HG02571 (cell line): Measurements from ENCODE around the gene MIXL1.
"Not testable (repeated sequence)": the region's sequence is repeated elsewhere in the genome, so short reads cannot be mapped to it uniquely, and the experiment has no call there.

Source experiments
- ATAC-seq: cut with Tn5 transposase; IDR thresholded peaks from one replicate; pipeline ENCODE4 v1.9.1; 2021; ENCODE audit warnings: mild to moderate bottlenecking, moderate library complexity; ENCODE audit not compliant: unreplicated experiment

MIXL1 gene

DNA sequence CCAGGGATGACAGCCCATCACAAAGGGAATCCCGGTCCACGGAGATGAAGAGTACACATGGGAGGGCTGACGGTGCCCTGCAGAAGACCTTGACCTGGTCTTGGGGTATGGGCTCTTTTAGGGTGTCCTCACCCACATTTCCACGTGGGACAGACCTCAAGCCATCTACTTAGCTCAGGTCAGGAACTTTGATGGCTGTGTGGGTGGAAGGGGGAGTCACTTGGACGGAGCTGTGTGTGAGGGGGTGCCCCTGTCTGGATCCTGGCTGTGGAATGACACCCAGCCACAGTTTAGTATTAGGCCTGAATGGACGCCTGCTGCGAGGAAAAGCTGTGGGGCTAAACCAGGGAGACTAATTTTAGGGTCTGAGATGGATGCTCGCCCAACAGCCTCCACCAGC is 10.9 kb upstream of the MIXL1 start:
- ATAC-seq, result no peak

DNA sequence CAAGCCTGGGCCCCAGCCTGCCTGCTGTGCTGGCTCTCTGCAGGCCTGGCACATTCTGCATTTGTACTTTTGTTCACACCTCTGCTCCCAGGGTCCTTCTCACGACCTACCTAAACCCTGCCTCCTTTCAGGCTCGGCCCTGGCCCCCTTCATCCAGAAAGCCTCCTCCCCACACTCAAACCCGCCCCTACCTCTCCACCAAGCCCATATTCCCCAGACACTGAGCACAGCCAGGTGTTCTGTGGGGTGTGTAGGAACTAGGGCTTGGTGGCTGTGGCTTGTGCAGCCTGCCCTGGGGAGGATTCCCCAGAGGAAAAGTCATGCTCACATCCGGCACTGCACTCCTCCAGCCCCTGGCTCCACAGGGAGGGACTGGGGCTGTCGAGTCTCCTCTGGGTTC is 8.2 kb upstream of the MIXL1 start:
- ATAC-seq, result no peak

DNA sequence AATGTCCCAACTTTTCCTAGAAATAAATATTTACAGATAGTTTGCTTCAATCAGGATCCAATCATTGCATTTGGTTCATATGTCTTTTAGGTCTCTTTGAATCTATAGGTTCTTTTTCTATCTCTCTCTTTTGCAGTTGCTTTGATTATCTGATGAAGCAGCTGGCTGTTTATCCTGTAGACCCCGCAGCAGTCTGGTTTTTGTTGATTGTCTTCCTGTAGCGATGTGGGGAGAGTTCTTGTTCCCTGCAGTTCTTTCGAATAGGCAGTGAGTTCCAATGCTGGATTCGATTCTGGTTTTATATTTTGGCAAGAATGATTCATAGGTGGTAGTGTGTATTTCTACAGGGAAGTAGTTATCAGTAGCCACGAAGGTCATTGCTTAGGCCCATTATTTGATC is 7.4 kb upstream of the MIXL1 start:
- ATAC-seq, result no peak

DNA sequence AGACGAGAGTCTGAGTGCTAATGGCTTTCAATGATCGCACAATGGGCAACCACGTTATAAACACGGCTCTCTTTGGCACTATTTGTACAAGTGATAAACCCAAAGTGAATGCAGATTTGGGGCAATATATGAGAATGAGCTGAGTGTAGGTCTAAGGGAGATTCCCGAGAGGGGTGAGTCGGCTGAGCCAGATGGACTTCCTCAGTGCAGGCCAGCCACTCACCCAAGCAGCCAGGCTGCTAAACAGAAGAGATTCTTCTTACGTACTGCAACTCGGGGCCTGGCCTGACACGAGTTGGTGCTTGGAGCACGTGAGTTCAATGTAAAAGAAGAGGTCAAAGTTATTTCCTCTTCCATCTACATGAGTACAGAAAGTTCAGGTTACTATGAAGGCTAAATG is 6.2 kb upstream of the MIXL1 start:
- ATAC-seq, result no peak

DNA sequence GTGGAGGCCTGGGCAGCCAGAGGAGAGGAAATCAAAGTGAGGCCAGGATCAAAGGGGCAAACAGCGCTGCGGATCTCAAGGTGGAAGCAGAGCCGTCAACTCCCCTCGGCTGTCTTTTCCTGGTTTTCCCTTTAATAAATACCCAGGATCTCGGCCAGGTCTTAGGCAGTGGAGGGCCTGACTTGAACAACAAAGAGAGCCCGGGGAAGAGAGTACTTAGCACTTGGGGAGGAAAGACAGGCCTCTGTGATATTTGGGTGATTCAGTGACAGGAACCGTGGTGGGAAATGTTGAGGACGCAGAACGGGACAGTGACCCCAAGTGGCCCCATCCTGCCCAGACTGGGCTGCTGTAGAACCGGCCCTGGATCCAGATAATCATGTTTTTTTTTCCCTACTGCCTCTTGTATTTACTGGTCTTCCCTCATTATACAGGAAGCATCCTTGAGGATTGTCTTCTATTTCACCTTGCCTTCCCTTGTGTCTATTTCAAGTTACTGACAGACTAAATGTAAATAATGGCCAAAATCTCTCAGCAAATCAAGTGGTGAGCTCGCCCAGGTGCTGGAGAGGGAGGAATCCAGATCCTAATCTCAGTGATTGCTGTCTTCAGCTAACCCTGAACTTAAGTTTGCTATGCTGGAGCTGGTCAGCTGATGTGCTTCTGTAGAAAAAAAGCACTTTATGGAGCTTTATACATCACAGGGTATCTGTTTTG is 2.8 kb upstream of the MIXL1 start:
- no peak for ATAC-seq

DNA sequence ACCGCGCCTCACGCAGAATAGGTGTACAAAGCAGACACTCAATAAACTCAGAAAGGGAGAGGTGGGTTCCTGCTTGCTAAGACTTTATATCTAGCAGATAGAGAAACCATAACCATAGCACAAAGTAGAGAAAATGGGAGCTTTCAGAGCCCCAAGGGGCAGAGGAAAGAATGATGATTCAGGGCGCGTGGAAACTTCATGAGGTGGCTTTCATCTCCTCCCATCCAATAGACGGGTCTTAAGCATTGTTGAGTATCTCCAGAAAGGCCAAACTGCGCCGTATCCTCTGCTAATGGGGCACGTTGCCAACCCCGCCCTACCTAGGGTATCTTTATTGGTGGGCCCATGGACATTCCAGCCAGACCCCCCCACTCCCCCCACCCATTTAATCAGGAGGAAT is 778 bp upstream of the MIXL1 start:
- no peak for ATAC-seq

DNA sequence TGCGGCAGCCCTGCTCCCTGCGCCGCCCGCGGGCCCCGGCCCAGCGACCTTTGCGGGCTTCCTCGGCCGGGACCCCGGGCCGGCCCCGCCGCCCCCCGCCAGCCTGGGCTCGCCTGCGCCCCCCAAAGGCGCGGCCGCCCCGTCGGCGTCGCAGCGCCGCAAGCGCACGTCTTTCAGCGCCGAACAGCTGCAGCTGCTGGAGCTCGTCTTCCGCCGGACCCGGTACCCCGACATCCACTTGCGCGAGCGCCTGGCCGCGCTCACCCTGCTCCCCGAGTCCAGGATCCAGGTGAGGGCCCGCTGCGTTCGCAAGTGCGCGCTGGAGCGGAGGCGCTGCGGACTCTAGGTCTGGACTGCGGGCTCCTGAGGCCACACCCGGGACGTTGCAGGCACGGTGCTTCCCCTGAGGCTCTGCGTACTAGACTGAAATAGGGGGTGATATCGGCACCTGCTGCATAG is 351 bp downstream of the MIXL1 start:
- peak; percentile 74 for ATAC-seq

DNA sequence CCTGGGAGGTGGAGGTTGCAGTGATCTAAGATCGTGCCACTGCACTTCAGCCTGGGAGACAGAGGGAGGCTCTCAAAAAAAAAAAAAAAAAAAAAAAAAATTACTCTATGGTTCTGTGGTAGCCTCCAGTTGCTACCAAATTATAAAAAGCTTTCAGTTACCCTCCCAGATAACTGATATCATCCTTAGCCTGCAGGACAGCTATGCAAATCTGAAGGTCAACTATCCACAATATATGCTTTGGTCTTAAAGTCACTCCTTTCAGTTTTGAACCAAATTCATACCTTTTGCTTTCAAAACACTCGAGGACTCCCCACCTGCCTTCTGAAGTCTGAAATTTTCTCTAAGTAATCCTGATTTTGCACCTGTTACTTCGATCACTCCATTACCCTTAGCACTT is 3.1 kb downstream of the MIXL1 start:
- no peak for ATAC-seq

DNA sequence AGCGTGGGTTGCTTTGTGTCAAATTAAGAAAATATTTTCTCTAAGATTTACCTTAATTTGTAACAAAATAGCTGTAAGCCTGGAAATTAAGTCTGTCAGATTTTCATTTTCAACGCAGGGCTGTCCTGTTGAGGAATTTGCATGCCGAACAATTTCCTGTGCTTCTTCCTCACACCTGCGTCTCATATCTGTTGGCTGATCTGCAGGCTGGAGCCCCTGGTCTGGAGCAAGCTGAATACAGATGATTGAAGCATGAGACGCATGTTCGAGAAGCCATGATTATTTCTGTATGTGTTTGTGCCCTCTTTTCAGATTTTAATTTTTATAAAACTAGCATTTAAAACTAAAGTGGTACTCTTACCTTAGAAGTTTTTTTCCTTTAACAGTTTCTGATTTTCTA is 9.8 kb downstream of the MIXL1 start:
- ATAC-seq, result no peak

DNA sequence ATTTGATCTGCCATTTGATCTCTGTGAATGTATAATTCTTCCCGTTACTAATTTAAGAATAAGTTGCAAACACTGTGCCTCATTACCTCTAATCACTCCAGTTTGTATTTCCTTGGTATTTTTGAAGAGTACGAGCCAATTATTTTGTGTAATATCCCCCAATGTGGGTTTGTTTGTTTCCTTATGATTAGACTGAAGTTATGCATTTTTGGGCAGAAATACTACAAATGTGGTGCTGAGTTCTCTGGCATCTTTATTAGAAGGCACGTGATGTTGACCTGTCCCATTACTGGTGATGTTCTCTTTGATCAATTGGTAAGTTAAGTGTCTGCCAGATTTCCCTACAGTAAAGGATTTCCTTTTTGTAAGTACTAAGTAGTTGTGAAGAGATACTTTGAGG is 10.3 kb downstream of the MIXL1 start:
- no peak for ATAC-seq

DNA sequence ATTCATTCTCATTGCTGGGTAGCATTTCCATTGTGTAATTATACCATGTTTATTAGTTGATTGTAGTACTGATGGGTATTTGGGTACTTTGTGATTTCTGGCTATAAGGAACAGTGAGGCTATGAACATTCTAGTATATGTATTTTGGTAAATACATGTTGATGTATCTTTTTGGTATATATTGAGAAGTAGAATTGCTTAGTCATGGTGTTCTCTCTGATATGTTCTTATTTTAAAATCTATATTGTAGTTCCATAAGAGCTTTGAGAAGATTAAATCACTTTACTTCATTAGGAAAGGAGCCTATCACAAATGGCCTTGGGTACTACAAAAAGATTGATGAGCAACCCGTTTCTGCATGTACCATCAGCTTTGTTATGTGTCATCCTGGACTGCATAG is 13.4 kb downstream of the MIXL1 start:
- ATAC-seq, result no peak

DNA sequence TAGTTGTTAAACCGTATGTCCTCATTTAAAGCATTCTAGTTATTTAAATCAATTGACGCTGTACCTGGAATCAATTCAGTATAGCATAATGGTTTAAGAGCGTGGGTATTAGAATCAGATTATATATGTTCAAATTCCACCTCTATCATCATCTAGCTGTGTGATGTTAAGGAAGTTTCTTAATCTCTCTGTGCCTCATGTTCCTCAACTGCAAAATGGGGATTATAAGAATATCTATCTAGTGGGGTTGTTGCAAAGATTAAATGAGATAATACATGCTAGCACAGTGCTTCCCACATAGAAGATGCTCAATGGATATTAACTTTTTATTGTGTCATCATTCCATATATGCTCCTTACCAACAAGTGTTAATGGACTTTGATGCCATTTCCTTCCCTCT is 16.0 kb downstream of the MIXL1 start:
- no peak for ATAC-seq

DNA sequence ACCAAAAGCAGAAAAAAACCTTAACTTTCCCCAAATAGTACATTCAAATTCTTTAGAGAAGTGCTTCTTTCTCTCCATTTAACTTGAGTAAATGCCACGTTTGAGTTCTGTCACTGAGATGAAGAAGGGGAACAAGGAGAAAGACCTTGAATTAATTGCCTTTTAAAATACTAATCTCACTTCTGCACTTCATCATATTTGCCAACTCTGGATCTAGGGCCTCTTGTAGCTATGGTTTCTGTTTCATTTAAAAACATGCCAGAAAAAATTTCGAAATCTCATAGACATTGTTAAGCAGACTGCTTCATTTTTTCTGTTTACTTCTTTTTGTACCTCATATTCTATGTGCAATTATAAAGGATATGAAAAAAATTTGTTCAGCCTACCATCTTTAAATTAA is 24.6 kb downstream of the MIXL1 start:
- no peak for ATAC-seq

DNA sequence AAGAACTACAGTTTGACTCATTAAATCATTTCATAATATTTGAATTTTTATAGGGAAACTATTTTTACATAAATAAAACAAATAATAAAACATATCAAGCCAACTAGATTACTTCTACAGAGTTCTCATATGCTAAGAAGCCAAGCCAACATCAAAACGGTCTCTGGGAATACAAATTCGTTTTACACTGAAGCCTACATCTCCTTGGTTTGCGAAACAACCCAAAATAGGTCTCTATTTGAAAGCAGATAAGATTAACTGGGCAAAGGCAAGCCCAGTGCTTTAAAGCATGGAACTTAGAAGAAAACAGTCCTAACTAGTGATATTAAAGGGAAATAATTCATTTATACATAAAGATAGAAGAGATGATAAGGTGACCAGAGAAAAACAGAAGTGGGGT is 25.3 kb downstream of the MIXL1 start:
- no peak for ATAC-seq

DNA sequence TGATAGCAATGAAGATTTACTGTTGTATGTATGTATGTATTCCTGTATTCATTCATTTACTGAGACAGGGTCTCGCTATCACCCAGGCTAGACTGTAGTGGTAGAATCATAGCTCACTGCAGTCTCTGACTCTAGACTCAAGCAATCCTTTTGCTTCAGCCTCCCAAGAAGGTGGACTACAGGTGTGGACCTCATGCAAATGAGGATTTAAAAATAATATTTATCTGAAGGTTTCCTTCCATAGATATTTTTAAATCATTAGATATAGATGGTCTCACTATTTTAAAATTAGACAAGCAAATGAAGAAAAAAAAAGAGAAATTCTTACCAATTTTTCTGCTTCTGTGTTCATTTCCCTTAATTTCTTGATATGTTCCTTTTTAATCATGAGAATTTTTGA is 27.0 kb downstream of the MIXL1 start:
- ATAC-seq, result no peak

DNA sequence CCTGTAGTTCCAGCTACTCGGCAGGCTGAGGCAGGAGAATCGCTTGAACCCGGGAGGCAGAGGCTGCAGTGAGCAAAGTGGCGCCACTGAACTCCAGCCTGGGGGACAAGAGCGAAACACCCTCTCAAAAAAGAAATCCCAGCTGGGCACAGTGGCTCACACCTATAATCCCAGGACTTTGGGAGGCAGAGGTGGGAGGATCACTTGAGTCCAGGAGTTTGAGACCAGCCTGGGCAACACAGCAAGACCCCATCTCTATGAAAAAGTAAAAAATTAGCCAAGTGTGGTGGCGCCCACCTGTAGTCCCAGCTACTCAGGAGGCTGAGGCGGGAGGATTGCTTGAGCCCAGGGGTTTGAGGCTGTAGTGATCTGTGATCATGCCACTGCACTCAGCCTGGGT is 29.4 kb downstream of the MIXL1 start:
- not testable (repeated sequence) for ATAC-seq

DNA sequence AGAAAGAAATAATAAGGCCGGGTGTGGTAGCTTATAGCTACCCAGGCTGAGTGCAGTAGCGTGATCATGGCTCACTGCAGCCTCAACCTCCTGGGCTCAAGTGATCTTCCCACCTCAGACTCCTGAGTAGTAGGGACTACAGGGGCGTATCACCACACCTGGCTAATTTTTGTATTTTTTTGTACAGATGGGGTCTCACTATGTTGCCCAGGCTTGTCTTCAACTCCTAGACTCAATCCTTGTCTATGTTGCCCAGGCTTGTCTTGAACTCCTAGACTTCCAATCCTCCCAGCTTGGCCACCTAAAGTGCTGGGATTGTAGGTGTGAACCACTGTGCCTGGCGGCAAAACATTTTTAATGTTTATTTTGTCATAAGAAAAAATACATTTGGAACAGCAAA is 30.5 kb downstream of the MIXL1 start:
- ATAC-seq, result no peak

DNA sequence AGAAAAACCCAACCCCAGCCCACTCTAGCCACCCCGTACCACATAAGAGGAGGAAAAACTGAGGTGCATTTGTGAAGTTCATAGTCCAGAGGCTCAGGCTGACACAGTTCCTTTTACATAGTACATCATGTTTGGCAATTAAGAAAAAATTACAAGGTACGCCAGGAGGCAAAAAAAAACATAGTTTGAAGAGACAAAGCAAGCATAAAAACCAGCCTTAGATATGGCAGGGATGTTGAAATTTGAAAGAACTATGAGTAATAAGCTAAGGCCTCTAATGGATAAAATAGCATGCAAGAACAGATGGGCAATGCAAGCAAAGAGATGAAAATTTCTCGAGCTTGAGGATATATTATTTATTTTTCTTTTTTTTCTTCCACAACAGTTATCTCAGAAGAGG is 31.9 kb downstream of the MIXL1 start:
- no peak for ATAC-seq

DNA sequence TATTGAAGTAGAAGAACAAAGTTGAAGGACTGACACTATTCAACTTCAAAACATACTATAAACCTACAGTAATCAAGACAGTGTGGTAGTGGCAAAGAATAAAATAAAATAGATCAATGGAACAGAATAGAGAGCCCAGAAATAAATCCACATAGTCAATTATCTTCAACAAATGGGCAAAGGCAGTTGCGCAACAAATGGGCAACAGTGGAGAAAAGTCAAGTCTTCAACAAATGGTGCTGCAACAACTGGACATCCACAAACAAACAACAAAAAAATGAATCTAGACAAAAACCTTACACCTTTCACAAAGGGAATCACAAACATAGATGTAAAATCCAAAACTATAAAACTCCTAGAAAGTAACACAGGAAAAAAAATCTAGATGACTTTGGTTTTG is 38.4 kb downstream of the MIXL1 start:
- no peak for ATAC-seq

DNA sequence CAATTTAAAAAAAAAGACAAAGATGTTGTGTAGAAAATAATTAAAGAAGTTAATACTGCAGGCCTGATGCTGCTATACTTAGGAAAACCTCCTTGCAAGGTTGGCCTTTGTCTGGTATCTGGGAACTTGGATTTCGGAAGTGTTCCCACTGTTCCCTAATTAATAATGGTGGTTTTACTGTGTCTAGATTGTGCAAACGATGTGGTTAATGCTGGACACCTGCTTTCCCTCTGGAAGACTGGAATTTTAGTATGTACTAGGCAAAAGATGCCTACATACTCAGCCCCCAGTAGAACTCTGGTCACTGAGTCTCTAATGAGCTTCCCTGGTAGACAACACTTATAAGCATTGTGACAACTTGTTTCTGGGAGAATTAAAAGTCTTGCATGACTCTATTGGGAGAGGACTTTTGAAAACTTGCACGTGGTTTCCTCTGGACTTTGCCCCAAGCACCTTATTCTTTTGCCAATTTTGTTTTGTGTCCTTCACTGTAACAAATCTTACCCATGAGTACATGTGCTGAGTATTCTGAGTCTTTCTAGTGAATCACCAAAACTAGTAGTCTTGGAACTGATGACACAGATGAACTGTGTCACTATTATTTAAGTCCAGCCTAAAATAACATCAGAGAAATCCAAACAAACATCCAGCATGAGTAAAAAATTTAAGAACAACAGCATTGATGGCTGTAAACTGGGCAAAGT is 45.1 kb downstream of the MIXL1 start:
- no peak for ATAC-seq

DNA sequence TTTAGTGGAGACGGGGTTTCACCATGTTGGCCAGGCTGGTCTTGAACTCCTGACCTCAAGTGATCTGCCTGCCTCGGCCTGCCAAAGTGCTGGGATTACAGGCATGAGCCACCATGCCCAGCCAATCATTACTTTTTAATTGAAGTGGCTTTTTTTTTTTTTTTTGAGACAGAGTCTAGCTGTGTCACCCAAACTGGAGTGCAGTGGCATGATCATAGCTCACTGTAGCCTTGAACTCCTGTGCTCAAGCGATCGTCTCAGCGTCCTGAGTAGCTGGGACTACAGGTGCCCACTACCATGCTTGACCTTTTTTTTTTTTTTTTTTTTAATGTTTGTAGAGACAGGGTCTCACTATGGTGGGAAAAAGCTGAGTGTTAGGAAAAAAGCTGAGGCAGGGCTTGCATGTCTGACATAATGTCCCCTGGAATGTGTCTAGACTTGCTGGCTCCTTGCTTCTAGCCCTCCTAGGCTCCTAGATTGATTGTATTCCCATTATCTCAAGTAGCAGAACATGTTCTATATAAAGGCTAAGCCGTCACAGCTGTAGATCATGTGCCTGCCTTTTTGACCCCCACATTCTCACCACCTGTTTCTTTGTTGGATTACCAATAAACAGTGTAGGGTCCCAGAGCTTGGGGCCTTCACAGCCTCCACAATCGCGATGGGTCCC is 48.9 kb downstream of the MIXL1 start:
- not testable (repeated sequence) for ATAC-seq

DNA sequence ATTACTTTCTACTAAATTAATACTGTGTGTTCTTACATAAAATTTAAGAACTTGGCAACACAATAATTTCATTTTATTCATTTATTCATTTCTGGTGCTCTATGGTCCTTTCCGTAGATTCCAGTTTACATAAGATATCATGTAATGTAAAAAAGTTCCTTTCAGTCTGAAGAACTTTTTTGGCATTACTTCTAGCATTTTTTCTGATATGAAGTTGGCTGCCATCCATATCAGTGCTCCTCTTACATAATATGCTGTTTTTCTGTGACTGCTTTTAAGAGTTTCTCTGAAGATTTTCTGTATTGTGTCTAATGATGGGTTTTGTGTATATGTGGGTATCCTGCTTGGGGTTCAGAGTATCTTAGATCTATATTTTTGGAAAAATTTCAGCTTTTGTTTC is 50.7 kb downstream of the MIXL1 start:
- no peak for ATAC-seq
